ENCODE measurements around the gene FADS3. TPM values are rescaled to one million over a fixed set of nuclear protein-coding genes. Genes with fewer than 3 reads are reported as not detected.

FADS3 gene
- total and polyA plus RNA-seq, 9 of the 15 experiments (the other 6 are each of a cell fraction or from before 2014, with no cell fraction given): 0.97 to 148 (median 92.7) TPM

DNA sequence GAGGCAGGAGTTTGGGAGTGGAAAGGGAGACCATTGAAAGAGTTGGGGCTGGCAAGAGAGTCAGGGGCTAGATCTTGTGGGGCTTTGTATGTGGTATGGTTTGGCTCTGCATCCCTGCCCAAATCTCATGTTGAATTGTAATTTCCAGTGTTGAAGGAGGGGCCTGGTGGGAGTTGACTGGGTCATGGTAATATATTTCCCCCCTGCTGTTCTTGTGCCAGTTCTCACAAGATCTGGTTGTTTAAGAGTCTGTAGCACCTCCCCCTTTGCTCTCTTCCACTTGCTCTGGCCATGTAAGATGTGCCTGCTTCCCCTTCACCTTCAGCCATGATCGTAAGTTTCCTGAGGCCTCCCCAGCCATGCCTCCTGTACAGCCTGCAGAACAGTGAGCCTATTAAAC, 36.2 kb upstream of the FADS3 start:
- no peaks in the 10 kb centered on the region for H3K27me3 ChIP-seq (ENCODE audit: control insufficient read depth in 2 of 2, insufficient read depth in 2 of 2, low read length in 2 of 2)
- peaks cover 12 to 19% of the 10 kb centered on the region in 2 experiments for H3K4me1 ChIP-seq (replicated peaks in 1 of 2; ENCODE audit: control insufficient read depth in 2 of 2, insufficient read depth in 2 of 2, low read length in 2 of 2)
- H2AFZ ChIP-seq (ENCODE audit: low read depth, low read length): no peak overlapping the region; the same call in 1 of the 2 replicates
- H3K27ac ChIP-seq (ENCODE audit: extremely low read depth, low read depth, low read length): no peak overlapping the region
- DNase-seq (ENCODE audit: extremely low read depth in 1 of 4, low spot score in 3 of 4): no peak
- no peak overlapping the region for H3K9ac ChIP-seq (ENCODE audit: insufficient read depth in 1 of 2, low read depth in 2 of 2, low read length in 2 of 2)
- no peaks in the 10 kb centered on the region for H4K20me1 ChIP-seq (replicated peaks; ENCODE audit: control insufficient read depth, insufficient read depth, low read length)
- no peak for ATAC-seq
- BruUV-seq (replicated peaks): no TSS peak
- no peaks in the 10 kb centered on the region for H3K79me2 ChIP-seq (ENCODE audit: control insufficient read depth, insufficient read depth, low read length)
- no peaks in the 10 kb centered on the region for H3K9me3 ChIP-seq (replicated peaks; ENCODE audit: control insufficient read depth, insufficient read depth, low read depth, low read length)
- H3K4me2 ChIP-seq (ENCODE audit: insufficient read depth, low read length): no peak overlapping the region
- no peak for TF ChIP-seq ZFP91 (CRISPR knock-in tag; IDR thresholded peaks at IDR 0.05)
- TF ChIP-seq, protein P1, sequence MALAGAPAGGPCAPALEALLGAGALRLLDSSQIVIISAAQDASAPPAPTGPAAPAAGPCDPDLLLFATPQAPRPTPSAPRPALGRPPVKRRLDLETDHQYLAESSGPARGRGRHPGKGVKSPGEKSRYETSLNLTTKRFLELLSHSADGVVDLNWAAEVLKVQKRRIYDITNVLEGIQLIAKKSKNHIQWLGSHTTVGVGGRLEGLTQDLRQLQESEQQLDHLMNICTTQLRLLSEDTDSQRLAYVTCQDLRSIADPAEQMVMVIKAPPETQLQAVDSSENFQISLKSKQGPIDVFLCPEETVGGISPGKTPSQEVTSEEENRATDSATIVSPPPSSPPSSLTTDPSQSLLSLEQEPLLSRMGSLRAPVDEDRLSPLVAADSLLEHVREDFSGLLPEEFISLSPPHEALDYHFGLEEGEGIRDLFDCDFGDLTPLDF (CRISPR knock-in tag; IDR thresholded peaks at IDR 0.05): no peak
- TF ChIP-seq PRDM10 (IDR thresholded peaks at IDR 0.05; ENCODE audit: partially characterized antibody): peak; percentile 77
- TF ChIP-seq, protein P2, sequence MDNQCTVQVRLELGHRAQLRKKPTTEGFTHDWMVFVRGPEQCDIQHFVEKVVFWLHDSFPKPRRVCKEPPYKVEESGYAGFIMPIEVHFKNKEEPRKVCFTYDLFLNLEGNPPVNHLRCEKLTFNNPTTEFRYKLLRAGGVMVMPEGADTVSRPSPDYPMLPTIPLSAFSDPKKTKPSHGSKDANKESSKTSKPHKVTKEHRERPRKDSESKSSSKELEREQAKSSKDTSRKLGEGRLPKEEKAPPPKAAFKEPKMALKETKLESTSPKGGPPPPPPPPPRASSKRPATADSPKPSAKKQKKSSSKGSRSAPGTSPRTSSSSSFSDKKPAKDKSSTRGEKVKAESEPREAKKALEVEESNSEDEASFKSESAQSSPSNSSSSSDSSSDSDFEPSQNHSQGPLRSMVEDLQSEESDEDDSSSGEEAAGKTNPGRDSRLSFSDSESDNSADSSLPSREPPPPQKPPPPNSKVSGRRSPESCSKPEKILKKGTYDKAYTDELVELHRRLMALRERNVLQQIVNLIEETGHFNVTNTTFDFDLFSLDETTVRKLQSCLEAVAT (IDR thresholded peaks at IDR 0.05): no peak
- TF ChIP-seq BCOR (IDR thresholded peaks at IDR 0.05): no peak
- no peak for TF ChIP-seq NRF1 (conservative IDR thresholded peaks at IDR 0.05 in 1 of 2, IDR thresholded peaks at IDR 0.05 in 1 of 2)
- intact Hi-C loops (cut with micrococcal nuclease) (no loop called here), in situ Hi-C loops (cut with MboI) (no loop called here)
- no peaks in the 10 kb centered on the region for H3K36me3 ChIP-seq (ENCODE audit: control insufficient read depth, insufficient read depth, low read length)
- H3K9me1 ChIP-seq (ENCODE audit: control insufficient read depth, insufficient read depth, low read length): no peaks in the 10 kb centered on the region
- H3K4me3 ChIP-seq: no peak overlapping the region
- WGBS (ENCODE audit: insufficient coverage, low coverage, missing lambda C conversion rate): 90% methylated on average over 1 of the region's 1 CpG
- CTCF ChIA-PET (ENCODE audit: low intra/inter-chr PET ratio): no interaction called here
- POLR2A ChIA-PET: interaction anchor here (0.8 kb wide), 1 partner anchor 135 kb away, joined by 3 read pairs; the partner anchor contains the start of genes FEN1 and TMEM258
- no peak for FAIRE-seq

Measured in K562 (cell line).